Right cardiac atrium (tissue), 5 donors: ENCODE data around the gene CAMTA1. TPM values are rescaled to one million over a fixed set of nuclear protein-coding genes. Genes with fewer than 3 reads are reported as not detected.

Experiments used
- ATAC-seq, 2 donors: fragments of 200-7000 bp; cut with Tn5 transposase; one replicate each; pipeline versions ENCODE4 v1.8.0 to v1.9.1; 2020; ENCODE audit warnings: moderate library complexity in 2 of 2, mild to moderate bottlenecking in 1 of 2
- DNase-seq, 3 donors: peaks; one replicate each; pipeline ENCODE4 v3.0.0-alpha.2; 2020
- H3K27ac ChIP-seq: one replicate; pipeline ENCODE4 v1.5.1; 2013; ENCODE audit warnings: mild to moderate bottlenecking, low read length, control low read depth, moderate library complexity
- H3K27me3 ChIP-seq: one replicate; pipeline ENCODE4 v1.6.1; 2013; ENCODE audit not compliant: control insufficient read depth, insufficient read depth
- H3K4me1 ChIP-seq: one replicate; pipeline ENCODE4 v1.6.1; 2013; ENCODE audit warnings: low read length; ENCODE audit not compliant: control insufficient read depth, insufficient read depth
- H3K4me3 ChIP-seq: one replicate; pipeline ENCODE4 v1.5.1; 2013; ENCODE audit warnings: low read length, control low read depth
- H3K9me3 ChIP-seq: one replicate; pipeline ENCODE4 v1.6.1; 2013; ENCODE audit warnings: low read length; ENCODE audit not compliant: control insufficient read depth
- WGBS: extraction: QIAGEN DNeasy Blood & Tissue Kit; methylation state at CpG from one replicate; pipeline ENCODE4 v1.1.7; 2013; 5-methylcytosine and 5-hydroxymethylcytosine counted together
- intact Hi-C, 4 donors: fragments of 100-400 bp; cut with DNase I; formaldehyde crosslinking; loops; one replicate each; pipeline versions ENCODE4 v1.11.0 to v1.14.0; 2022 to 2023
- polyA plus RNA-seq: library from polyadenylated mRNA; stranded (reverse); fragments of 200-250 nt; gene quantifications from one replicate; pipeline ENCODE4 v1.2.3, GENCODE V29; 2013
- total RNA-seq, 4 donors: library from RNA; stranded (reverse); fragmentation: NEBNext Ultra II Directional; extraction: Animal tissue kit (Norgen Biotek cat#: 25700); gene quantifications; one replicate each; pipeline ENCODE4 v1.2.1, GENCODE V29; 2021
- donor health status: healthy with polysubstance abuse.
- donor health status: DM: no; HTN: yes; CAD: no.
- donor health status: DM: no; HTN: no; CAD: no.
- donor health status: DM: no; HTN: yes; CAD: no; lungs with severe emphysema.
- donor health status: DM: yes; HTN: yes; CAD: no.

Gene CAMTA1
- total and polyA plus RNA-seq, 5 donors = 155 to 334 (median 164) TPM

DNA sequence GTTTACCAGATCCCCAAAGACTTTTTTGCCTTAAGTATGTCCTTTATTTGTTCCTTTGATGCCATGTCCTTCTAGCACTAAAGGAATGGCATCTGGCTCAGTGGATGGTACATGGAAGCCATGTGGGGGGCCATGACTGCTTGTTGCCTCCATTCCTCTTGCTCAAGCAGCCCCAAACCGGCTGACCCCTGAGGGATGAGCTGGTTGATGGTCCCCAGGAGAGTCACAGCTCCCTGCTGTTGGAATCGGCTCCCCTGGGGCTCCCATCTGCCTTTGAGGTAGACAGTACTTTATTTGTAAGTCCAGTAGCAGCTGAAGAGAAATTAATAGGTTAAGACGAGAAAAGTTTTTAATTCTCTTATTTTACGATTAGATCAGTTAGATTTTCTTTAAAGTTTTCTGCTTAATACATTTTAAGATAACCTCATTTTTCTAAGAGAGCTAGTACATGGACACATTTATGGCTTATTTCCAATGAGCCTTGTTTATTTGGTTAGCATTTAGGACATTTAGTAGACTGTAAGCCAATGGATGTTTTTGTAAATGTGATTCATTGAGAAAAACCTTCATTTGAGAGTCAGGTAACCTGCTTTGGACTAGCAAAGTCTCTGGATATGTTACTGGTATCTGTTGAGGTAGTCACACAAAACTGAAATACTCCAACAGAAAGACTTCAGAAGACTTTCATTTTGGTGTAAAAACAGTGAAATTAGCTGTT is 88.2 kb downstream of the CAMTA1 start:
- WGBS = 82% methylated on average over 4 of the region's 4 CpGs
- Histone ChIP-seq H3K27ac (no peak overlapping the region), H3K4me3 (no peak overlapping the region), H3K4me1 (no peaks in the 10 kb centered on the region), H3K27me3 (no peaks in the 10 kb centered on the region), H3K9me3 (no peaks in the 10 kb centered on the region)
- ATAC-seq (no peak), DNase-seq (no peak)
- intact Hi-C loops = no loop called here

DNA sequence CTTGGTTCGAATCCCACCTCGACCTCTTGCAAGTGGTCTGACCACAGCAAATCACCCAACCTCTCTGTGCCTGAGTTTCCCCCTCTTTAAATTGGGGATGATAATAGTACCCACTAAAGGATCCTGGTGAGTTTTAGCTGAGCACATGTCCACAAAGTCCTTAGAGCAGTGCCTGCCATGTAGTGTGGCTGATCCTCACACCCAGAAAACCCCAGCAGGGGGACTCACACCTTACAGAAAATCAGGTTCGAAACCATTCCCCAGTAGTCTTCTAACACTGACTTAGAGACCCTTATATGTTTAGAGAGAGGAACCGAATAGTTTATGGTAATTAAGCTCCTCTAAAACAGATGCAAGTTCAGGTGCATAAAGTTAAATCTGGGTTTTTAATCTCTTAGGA is 89.0 kb downstream of the CAMTA1 start:
- DNase-seq (no peak), ATAC-seq (no peak)
- H3K27ac ChIP-seq = no peak overlapping the region
- 93% methylated on average over 4 of the region's 4 CpGs for WGBS
- H3K9me3 ChIP-seq = no peaks in the 10 kb centered on the region
- intact Hi-C loops = no loop called here
- no peak overlapping the region for H3K4me3 ChIP-seq
- no peaks in the 10 kb centered on the region for H3K27me3 ChIP-seq
- no peaks in the 10 kb centered on the region for H3K4me1 ChIP-seq

DNA sequence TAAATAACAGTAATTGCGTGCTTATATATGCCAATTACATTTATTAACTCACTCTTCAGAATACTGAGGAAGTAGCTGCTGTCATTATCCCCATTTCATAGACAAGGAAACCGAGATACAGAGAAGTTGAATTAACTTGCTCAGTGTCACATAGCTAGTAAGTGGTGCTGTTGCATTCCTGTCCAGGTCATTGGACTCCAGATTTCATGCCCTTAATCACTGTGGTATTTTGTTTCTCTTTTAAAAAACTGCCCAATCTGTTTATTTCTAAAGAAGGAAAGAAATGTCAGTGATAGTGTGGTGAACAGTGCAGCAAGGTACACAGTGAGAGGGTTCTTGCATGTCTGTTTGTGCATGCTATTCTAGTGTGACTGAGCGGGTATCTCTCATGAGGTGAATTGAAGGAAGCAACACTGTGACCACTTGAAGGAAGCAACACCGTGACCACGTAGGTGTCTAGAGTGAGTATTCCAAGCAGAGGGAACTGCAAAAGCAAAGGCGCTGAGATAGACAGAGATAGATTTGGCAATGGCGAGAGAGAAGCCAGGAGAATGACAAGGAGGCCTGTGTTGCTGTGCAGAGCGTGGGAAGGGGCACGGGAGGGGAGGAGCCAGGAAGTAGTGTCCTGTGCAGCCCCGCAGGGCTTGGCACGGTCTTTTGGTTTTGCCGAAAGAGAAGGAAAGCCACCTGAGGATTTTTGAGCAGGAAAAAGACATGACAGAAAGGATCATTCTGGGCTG is 95.9 kb downstream of the CAMTA1 start:
- ATAC-seq = peak in 1 of 2 donors; percentile 47
- 74% methylated on average over 12 of the region's 12 CpGs for WGBS

DNA sequence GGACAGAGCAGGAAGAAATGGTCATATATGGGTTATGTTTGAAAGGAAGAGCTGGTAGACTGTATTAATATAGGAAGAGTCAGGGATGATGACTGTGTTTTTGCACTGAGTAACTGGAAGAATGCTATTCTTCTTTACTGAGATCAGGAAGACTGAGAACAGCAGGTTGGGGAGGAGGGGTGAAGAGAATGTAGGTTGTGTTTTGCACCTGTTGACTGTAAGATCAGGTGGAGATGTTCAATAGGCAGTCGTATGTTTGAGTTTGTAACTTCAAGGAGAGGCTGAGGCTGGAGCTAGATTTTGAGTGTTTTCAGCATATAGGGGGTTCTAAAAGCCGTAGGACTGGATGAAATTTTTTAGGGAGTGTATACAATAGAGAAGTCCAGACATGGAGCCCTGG is 97.2 kb downstream of the CAMTA1 start:
- intact Hi-C loops = loop anchor here in 2 of 4 donors (10.0 kb wide), 2 partner anchors 88 to 158 kb away; no protein-coding TSS in a partner anchor
- WGBS = 93% methylated on average over 2 of the region's 2 CpGs
- H3K4me3 ChIP-seq = no peak overlapping the region

More for the DNA sequence above, 95.9 kb downstream of the CAMTA1 start:
- H3K4me3 ChIP-seq = no peak overlapping the region
- H3K27me3 ChIP-seq = no peaks in the 10 kb centered on the region
- no peak for DNase-seq
- intact Hi-C loops = loop anchor here in 2 of 4 donors (10.0 kb wide), 2 partner anchors 86 to 156 kb away; no protein-coding TSS in a partner anchor
- no peaks in the 10 kb centered on the region for H3K4me1 ChIP-seq
- no peak overlapping the region for H3K27ac ChIP-seq
- no peaks in the 10 kb centered on the region for H3K9me3 ChIP-seq

DNA sequence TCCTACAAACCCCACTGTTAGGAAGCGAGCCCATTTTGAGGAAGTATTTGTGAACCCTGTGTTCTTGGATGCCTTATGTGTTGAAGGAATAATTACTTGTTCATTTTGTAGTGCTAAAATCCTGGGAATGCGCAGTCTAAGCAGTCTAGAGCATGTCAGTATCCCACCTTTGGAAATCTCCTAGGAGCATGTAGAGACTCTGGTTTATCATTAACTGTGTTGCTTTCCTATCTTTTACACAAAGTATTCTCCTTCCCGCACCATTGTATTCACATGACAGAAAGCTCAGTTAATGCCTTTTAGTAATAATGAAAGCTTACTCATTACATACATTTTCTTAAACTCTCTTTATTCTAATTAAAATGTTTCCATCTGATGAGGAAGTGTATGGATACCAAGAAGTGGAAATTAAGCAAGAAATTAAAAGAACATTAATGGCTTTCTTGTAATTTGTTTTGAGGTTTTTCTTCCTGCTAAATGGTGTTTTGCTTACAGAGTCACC is 99.4 kb downstream of the CAMTA1 start:
- H3K27me3 ChIP-seq = no peaks in the 10 kb centered on the region
- intact Hi-C loops = loop anchor here in 2 of 4 donors (10.0 kb wide), 2 partner anchors 90 to 160 kb away; no protein-coding TSS in a partner anchor
- H3K9me3 ChIP-seq = no peaks in the 10 kb centered on the region
- WGBS = 94% methylated on average over 3 of the region's 3 CpGs
- DNase-seq (no peak), ATAC-seq (no peak)
- no peak overlapping the region for H3K4me3 ChIP-seq
- no peak overlapping the region for H3K27ac ChIP-seq
- no peaks in the 10 kb centered on the region for H3K4me1 ChIP-seq

More for the DNA sequence above, 97.2 kb downstream of the CAMTA1 start:
- H3K9me3 ChIP-seq = no peaks in the 10 kb centered on the region
- no peaks in the 10 kb centered on the region for H3K27me3 ChIP-seq
- no peak for DNase-seq
- no peaks in the 10 kb centered on the region for H3K4me1 ChIP-seq
- ATAC-seq = no peak
- H3K27ac ChIP-seq = no peak overlapping the region

DNA sequence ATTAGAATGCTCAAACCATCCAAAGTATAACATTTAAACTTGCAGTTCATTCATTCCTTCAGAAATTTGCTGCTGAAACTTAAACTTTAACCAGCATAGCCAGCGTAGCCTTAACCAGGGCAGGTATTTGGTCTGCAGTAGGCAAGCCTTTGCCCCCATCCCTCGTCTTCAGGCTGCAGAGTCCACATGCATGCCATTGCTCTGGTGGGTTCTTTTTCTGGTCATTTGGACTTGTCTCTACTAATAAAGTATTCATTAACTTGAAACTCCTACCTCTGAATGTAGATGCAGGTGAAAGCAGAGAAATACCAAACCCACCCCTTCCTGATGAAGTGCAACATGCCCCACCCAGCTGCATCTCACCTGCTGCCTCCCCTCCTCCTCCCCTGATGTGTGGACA is 100.2 kb downstream of the CAMTA1 start:
- Histone ChIP-seq H3K27me3 (no peaks in the 10 kb centered on the region), H3K27ac (no peak overlapping the region), H3K4me1 (no peaks in the 10 kb centered on the region), H3K9me3 (no peaks in the 10 kb centered on the region), H3K4me3 (no peak overlapping the region)
- ATAC-seq (no peak), DNase-seq (no peak)
- intact Hi-C loops = loop anchor here in 2 of 4 donors (10.0 kb wide), 2 partner anchors 91 to 161 kb away; no protein-coding TSS in a partner anchor
- 92% methylated on average over 2 of the region's 2 CpGs for WGBS

DNA sequence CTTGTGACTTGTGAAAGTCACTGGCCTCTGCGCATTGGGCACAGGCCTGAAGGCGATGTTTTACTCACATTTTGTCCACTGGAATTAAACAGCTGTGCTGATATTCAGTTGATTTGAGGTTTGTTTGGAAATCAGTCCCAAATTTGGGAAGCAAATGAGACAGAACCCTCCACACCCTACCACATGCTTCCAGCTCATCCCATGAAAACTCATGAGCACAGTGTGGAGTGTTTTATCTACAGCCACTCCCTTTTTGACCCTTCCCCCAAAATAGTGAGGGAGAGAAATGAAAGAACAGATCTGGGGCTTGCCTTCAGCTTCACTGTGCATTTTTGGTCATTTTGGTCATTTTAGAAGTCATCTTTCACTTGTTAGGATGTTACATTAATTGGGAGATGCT is 101.3 kb downstream of the CAMTA1 start:
- ATAC-seq (no peak), DNase-seq (no peak)
- no peaks in the 10 kb centered on the region for H3K9me3 ChIP-seq
- intact Hi-C loops = loop anchor here in 2 of 4 donors (10.0 kb wide), 2 partner anchors 92 to 162 kb away; no protein-coding TSS in a partner anchor
- H3K27me3 ChIP-seq = no peaks in the 10 kb centered on the region
- WGBS = 91% methylated on average over 2 of the region's 2 CpGs
- H3K4me3 ChIP-seq = no peak overlapping the region
- no peaks in the 10 kb centered on the region for H3K4me1 ChIP-seq
- no peak overlapping the region for H3K27ac ChIP-seq

DNA sequence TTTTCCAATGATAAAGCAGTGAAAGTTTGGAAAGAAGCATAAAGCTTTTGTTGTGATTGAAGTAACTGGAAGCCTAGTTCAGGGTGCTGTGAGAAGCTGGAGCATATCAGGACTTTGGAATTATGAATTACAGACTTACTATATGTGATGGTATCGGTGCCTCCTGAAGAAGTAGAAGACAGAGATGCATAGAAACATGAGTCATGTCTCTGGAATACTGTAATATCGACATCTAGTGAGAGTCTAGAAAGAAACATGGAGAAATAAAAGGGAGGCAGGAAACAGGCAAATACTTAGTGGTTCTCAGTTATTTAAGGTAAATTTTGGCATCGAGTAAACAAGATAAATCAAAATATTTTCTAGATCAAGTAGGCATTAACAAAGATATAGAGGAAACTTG is 103.0 kb downstream of the CAMTA1 start:
- H3K27ac ChIP-seq = no peak overlapping the region
- DNase-seq (no peak), ATAC-seq (no peak)
- WGBS = 81% methylated on average over 3 of the region's 3 CpGs
- H3K9me3 ChIP-seq = no peaks in the 10 kb centered on the region
- H3K27me3 ChIP-seq = no peaks in the 10 kb centered on the region
- intact Hi-C loops = loop anchor here in 2 of 4 donors (10.0 kb wide), 2 partner anchors 93 to 163 kb away; no protein-coding TSS in a partner anchor
- H3K4me3 ChIP-seq = no peak overlapping the region
- no peaks in the 10 kb centered on the region for H3K4me1 ChIP-seq

DNA sequence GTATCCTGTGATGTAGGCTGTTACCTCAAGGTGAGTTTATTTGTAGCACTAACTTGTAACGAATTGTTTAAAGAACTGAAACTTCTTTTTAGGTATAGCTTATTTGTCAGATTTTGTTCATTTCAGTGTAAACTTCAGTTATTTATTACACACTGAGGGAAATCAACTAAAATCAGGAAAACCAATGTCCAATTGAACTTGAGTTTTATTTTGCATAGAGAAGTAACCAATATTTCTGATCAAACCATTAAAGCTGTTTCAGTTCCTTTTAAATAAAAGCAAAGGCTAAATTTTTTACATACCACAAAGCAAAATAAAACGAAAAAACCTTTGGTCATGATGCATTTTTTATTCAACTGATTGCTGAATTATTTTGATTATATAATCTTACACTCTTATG is 103.6 kb downstream of the CAMTA1 start:
- no peak overlapping the region for H3K4me3 ChIP-seq
- DNase-seq (no peak), ATAC-seq (no peak)
- no peaks in the 10 kb centered on the region for H3K4me1 ChIP-seq
- no peaks in the 10 kb centered on the region for H3K9me3 ChIP-seq
- intact Hi-C loops = loop anchor here in 2 of 4 donors (10.0 kb wide), 2 partner anchors 94 to 164 kb away; no protein-coding TSS in a partner anchor
- no peaks in the 10 kb centered on the region for H3K27me3 ChIP-seq
- WGBS = 85% methylated on average over 2 of the region's 2 CpGs
- H3K27ac ChIP-seq = no peak overlapping the region

DNA sequence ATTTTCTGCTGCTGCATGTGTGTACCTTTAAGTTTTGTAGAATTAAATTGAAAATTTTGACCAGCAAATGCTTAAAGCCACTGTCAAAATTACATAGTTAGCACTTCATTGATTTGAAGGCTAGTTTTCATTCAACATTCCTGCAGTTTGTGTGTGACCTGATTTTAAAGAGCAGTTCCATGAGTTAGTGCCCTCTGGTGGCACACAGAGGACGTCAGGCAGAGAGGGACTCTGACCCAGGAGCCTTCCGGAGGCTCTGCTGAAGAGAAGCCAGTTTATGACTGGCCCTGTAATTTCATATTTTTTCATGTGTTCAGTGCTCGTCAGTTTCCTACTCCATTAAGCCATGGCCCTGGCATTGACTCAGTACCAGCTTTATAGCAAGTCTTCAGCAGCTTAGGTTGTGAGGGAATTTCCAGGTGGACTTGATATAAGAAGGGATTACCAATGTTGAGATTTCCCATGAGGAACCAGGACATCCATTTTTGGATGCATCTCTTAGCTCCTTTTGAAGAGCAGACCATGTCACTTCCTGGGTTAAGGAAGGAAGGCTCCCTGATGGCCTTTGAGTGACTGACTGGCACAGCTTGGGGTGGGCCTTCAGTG is 104.7 kb downstream of the CAMTA1 start:
- no peaks in the 10 kb centered on the region for H3K9me3 ChIP-seq
- no peak overlapping the region for H3K4me3 ChIP-seq
- 13% methylated on average over 3 of the region's 3 CpGs for WGBS
- DNase-seq = peak; percentile 49 to 83 (median 68)
- H3K27me3 ChIP-seq = no peaks in the 10 kb centered on the region
- no peak overlapping the region for H3K27ac ChIP-seq
- no peaks in the 10 kb centered on the region for H3K4me1 ChIP-seq
- intact Hi-C loops = loop anchor here (2.0 to 10.0 kb wide), 5 partner anchors 95 to 169 kb away; no protein-coding TSS in a partner anchor
- peak; percentile 59 to 78 for ATAC-seq
